OCI-M1 (cell line): ENCODE results near the gene HINFP.
"Not testable (repeated sequence)": the region's sequence is repeated elsewhere in the genome, so short reads cannot be mapped to it uniquely, and the experiment has no call there.

Source experiments
- DNase-seq: peaks from one replicate; lab custom pipeline; 2025; lab: John Stamatoyannopoulos, UW

Gene HINFP

DNA sequence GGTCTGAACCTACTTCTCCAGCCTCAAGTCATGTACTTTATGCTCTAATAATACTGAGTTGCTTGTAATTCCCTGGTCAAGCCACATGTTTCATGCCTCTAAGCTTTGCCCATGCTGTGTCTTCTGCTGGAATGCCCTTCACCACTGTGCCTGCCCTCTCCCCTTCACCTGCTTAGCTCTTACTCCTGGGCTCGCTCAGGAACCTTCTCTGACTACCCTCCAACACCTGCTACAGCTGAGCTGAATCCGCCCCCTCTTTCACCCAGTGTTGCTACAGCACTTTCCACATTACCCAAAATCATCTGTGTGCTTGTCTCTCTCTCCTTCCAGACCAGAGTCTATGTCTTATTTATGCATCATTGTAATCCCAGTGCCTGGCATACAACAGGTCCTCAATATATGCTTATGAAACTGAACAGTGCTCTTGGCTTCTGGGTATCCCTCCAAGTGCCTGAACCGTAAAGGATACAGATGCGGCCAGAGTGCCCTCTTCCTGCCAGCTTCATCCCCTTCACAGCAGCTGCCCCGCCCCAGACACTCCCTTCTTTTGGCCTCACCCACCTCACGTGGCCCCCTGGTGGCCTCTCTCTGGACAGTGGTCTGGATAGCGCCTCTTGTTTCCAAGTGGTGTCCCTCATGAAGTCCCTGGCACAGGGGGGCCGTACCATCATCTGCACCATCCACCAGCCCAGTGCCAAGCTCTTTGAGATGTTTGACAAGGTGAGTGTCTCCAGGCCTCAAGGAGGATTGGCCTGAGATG is 34.5 kb downstream of the HINFP start:
- DNase-seq: peak; percentile 53

DNA sequence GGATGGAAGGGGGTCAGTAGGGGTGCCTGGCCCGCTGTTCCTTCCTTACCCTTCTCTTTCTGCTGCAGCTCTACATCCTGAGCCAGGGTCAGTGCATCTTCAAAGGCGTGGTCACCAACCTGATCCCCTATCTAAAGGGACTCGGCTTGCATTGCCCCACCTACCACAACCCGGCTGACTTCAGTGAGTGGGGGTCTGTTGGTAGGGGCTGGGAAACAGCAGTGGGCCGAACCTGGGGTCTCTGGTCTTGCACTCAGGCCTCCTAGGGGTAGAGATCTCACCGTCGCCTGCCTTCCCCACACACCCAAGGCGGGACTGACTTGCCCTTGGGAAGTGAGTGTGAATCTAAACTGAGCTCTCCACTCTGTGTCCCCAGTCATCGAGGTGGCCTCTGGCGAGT is 35.1 kb downstream of the HINFP start:
- DNase-seq: no peak

GRCh38 chr11:119157063-119157462 is 35.7 kb downstream of the HINFP start:
- DNase-seq: peak; percentile 49

- no peak for DNase-seq
Measured at GRCh38 chr11:119158467-119158866, 37.1 kb downstream of the HINFP start.

GRCh38 chr11:119160151-119160550 is 38.8 kb downstream of the HINFP start:
- DNase-seq: no peak

GRCh38 chr11:119161871-119162270 is 40.5 kb downstream of the HINFP start:
- DNase-seq: no peak

- no peak for DNase-seq
Measured at GRCh38 chr11:119166368-119167076, 45.1 kb downstream of the HINFP start.

DNA sequence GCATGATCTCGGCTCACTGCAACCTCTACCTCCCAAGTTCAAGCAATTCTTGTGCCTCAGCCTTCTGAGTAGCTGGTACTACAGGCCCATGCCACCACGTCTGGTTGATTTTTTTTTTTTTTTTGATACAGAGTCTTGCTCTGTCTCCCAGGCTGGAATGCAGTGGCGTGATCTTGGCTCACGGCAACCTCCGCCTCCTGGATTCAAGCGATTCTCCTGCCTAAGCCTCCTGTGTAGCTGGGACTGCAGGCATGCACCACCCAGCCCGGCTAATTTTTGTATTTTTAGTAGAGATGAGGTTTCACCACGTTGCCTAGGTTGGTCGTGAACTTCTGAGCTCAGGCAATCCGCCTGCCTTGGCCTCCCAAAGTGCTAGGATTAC is 45.7 kb downstream of the HINFP start:
- DNase-seq: not testable (repeated sequence)

DNA sequence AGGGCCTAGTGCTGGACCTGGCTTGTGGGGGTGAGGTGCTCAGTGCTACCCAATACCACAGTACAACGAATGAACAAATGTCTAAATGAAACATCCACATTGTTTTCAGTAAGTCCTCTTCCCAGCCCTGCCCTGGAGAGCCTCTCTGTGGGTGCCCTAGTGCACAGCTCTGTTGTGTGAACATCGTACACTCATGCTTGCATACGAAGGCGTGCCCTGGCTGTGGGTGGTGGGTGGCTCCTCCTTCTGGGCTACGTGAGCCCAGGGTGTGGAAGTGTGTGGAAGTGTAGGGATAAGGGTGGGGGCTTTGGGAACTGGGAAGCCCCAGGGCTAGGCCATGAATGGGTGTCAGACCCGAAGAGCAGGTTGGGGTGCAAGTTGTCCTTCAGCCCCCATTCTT is 46.6 kb downstream of the HINFP start:
- no peak for DNase-seq

DNA sequence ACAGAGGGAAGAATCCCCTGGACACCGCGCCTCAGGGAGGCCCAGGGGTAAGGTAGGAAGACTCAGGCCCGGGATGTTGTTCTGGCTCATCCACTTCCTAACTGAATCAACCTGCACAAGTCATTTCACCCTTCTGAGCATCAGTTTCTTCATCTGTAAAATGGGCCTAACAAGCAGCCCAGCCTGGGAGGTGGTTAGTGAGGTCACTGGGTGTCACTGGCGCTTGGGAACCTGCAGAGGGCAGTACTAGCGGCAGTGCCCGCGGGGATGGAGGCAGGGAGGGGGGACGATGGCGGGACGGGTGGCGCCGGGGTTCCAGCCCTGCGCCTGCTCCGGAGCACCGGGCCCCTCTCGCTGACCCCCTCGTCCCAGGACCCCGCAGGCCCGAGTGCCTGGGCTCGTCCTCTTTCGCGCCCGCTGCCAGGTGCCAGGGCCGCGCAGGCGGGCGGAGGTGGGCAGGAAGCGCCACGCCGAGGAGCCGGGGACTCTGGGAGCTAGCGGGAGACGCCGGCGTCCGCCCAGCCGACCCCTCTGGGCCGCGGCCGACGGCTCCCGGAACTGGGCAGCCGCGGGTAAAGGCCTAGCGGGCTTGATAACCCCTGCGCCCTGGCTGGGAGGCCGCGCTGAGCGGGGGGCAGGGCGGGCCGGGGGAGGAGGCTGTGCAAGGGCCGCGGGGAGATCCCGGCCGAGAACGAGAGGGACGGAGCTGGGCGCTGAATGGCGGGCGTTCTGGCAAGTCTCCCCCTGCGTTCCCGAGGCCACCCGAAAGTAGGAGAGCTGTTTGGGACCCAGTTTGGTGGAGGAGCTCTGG is 47.3 kb downstream of the HINFP start, which contains the start of gene NLRX1:
Gene NLRX1 (plus strand): TSS at position 255 of the 811 bp plus-strand sequence. CDS start 2,679 bp downstream, outside the sequence.
- peak; percentile 94 for DNase-seq

- DNase-seq: no peak
Measured at GRCh38 chr11:119169282-119169719, 47.9 kb downstream of the HINFP start.

DNA sequence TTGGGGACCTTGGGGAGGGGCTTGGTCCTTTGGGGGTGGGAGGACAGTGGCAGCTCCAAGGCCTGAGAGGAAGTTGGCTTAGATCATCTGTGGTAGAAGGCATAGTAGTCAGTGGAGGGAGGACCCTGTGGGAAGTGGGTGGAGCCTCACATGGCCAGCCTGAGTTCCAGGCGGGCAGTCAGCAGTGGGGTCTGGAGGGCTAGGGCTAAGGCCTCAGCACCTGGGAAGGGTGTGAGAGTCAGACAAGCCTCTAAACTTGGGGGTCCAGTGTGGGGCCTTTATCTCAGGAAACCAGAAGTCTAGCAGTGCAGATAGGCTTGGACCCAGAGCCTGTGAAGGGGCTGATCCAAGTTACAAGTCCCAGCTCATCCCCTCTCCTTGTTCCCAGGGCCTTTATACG is 51.1 kb downstream of the HINFP start:
- DNase-seq: peak; percentile 81

GRCh38 chr11:119173453-119173852 is 52.1 kb downstream of the HINFP start:
- DNase-seq: no peak

DNA sequence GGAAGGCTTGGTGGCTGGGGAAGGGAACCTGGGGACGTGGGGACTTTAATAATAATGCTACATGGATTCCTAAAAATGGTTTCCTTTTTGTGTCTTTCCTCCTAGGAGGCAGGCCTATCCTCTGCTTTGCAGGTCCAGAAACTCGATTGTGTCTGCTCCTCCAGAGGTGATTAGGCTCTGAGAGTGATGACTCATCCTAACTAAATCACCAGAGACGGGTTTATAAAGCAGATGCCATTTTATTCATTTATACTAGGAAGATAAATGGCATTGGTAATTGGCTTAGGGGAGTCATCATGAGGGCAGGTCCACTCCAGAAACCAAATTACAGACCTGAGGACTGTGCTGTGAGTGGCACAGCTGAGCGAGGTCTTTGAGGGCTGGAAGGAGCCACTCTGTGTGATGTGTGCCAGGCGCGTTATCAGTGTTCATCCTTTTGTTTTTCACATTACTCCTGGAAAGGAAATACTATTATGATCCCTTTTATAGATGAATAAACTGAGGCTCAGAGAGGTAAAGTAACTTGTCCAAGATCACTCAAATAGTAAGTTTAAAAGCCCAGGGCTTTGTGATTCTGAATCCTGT is 54.2 kb downstream of the HINFP start:
- peak; percentile 32 for DNase-seq

GRCh38 chr11:119178166-119178680 is 56.8 kb downstream of the HINFP start:
- no peak for DNase-seq

DNA sequence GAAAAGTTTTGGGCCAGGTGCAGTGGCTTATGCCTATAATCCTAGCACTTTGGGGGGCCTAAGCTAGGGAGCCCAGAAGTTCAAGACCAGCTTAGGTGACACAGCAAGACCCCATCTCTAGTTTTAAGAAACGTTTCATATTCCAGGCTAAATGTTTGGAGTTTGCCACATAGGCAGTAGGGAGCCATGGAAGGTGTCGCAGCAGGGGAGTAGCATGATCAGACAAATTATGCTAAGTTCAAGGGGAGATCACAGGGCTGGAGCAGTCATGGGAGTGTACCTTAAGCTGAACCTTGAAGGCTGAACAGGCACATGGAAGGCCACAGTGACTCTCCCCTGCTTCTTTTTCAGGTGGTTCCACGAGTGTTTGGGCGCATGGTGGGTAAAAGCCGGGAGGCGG is 58.0 kb downstream of the HINFP start:
- no peak for DNase-seq

- no peak for DNase-seq
Measured at GRCh38 chr11:119179983-119180382, 58.6 kb downstream of the HINFP start.

DNA sequence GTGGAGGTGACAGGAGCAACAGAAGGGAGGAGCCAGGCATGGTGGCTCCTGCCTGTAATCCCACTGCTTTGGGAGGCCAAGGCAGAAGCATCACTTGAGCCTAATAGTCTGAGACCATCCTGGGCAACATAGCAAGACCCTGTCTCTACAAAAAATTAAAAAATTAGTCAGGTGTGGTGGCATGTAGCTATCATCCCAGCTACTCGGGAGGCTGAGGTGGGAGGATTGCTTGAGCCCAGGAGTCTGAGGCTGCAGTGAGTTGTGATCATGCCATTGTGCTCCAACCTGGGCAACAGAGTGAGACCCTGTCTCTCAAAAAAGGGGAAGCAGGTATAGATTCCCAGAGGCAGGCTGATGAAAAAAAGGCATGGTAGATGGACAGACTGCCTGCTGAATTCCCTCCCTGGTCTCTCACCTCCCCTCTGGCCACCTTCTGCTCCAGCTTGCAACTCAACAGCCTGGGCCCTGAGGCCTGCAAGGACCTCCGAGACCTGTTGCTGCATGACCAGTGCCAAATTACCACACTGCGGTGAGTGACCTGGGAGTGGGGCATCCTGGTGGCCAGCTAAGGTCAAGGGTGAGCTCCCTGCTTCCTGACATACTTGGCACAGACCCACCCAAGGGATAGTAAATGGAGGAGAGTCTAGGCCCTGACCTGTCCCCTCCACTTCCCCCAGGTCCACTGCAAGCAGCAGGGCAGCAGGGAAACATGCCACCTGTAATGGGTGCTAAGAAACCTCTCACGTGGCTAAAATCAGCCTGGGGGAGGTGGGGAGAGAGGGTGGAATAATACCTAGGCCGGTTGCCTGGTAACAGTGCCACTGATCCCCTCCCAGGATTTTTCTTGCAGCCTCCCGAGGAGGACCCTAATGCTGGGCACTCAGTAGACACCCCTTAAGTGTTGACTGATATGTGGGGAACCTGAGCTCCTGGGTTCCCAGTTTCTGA is 59.6 kb downstream of the HINFP start:
- DNase-seq: no peak

GRCh38 chr11:119181677-119182412 is 60.5 kb downstream of the HINFP start:
- DNase-seq: peak; percentile 29

- not testable (repeated sequence) for DNase-seq
Measured at GRCh38 chr11:119184399-119184798, 63.0 kb downstream of the HINFP start.
